CD4-positive, alpha-beta T cell (primary cell): ENCODE data around the gene FXR2. TPM values are rescaled to one million over a fixed set of nuclear protein-coding genes. Genes with fewer than 3 reads are reported as not detected.

ENCODE experiments used
- ATAC-seq: fragments of 200-7000 bp; cut with Tn5 transposase; one replicate; pipeline ENCODE4 v1.10.0; 2022; ENCODE audit warnings: mild to moderate bottlenecking; ENCODE audit not compliant: poor library complexity
- CTCF ChIA-PET: fragments of 350-600 bp; sonication (Branson Sonifier 250); formaldehyde crosslinking; loops from one replicate; lab custom pipeline; 2021; ENCODE audit warnings: antibody characterized with exemption, inconsistent platforms; lab: Charles Lee
- POLR2A ChIA-PET: fragments of 350-600 bp; sonication (Branson Sonifier 250); formaldehyde crosslinking; loops from one replicate; lab custom pipeline; 2021; ENCODE audit warnings: antibody characterized with exemption, inconsistent platforms; lab: Charles Lee
- DNase-seq, 14 experiments: peaks; one replicate each; pipeline ENCODE4 v3.0.0-alpha.2; 2013 to 2020; ENCODE audit warnings: mixed read lengths in 2 of 14
- H3K27ac ChIP-seq, 2 donors: one replicate each; pipeline versions ENCODE4 v1.5.1 to v1.7.0; 2013; ENCODE audit warnings: low read length in 2 of 2, low read depth in 1 of 2, mild to moderate bottlenecking in 1 of 2
- H3K27me3 ChIP-seq, 2 experiments: 1 replicate in 1 of 2; 2 replicates in 1 of 2; pipeline versions ENCODE4 v1.6.1 to v1.7.0; 2013; ENCODE audit warnings: low read length in 2 of 2, control low read depth in 1 of 2, mild to moderate bottlenecking in 1 of 2, moderate library complexity in 1 of 2; ENCODE audit not compliant: insufficient read depth in 2 of 2, control insufficient read depth in 1 of 2
- H3K36me3 ChIP-seq: one replicate; pipeline ENCODE4 v1.6.1; 2013; ENCODE audit warnings: low read length, control low read depth; ENCODE audit not compliant: insufficient read depth
- H3K4me1 ChIP-seq: one replicate; pipeline ENCODE4 v1.6.1; 2013; ENCODE audit warnings: low read length, control low read depth; ENCODE audit not compliant: insufficient read depth
- H3K4me3 ChIP-seq: one replicate; pipeline ENCODE4 v1.5.1; 2013; ENCODE audit warnings: mild to moderate bottlenecking, low read length, moderate library complexity
- H3K9me3 ChIP-seq, 2 experiments: 1 replicate in 1 of 2; 2 replicates in 1 of 2; pipeline versions ENCODE4 v1.6.1 to v1.7.0; 2013; ENCODE audit warnings: low read length in 2 of 2, mild to moderate bottlenecking in 2 of 2, control low read depth in 1 of 2, moderate library complexity in 1 of 2; ENCODE audit not compliant: control insufficient read depth in 1 of 2, insufficient read depth in 1 of 2
- H3K27ac Mint-ChIP-seq: one replicate; pipeline ENCODE4 v1.8.0; 2020; ENCODE audit warnings: mixed read lengths
- H3K27me3 Mint-ChIP-seq: one replicate; pipeline ENCODE4 v1.8.0; 2021; ENCODE audit warnings: mixed read lengths
- H3K36me3 Mint-ChIP-seq: one replicate; pipeline ENCODE4 v1.8.0; 2021; ENCODE audit warnings: low read depth, mixed read lengths
- H3K4me1 Mint-ChIP-seq: one replicate; pipeline ENCODE4 v1.8.0; 2021; ENCODE audit warnings: low read depth, mixed read lengths
- H3K4me3 Mint-ChIP-seq: one replicate; pipeline ENCODE4 v1.8.0; 2020; ENCODE audit warnings: mild to moderate bottlenecking, mixed read lengths
- H3K9me3 Mint-ChIP-seq: one replicate; pipeline ENCODE4 v1.8.0; 2020; ENCODE audit warnings: mixed read lengths
- intact Hi-C, 2 experiments: fragments of 100-400 bp; cut with DNase I in 1 of 2; cut with micrococcal nuclease in 1 of 2; formaldehyde crosslinking; loops; one replicate each; pipeline versions ENCODE4 v1.15.1 to v1.9.0; 2023 to 2025; cut with DNase I, micrococcal nuclease
- total RNA-seq, 174 experiments: library from RNA in 2 of 174; stranded (reverse) in 2 of 174; gene quantifications; one replicate each; pipeline ENCODE4 v1.2.3 and lab custom pipeline; 2021 to 2026
- TF ChIP-seq, protein P1 (sequence below): fragments of 200-600 bp; IDR thresholded peaks from one replicate; pipeline ENCODE4 v1.8.0; 2022; ENCODE audit warnings: antibody characterized with exemption, mild to moderate bottlenecking

FXR2 gene
- total RNA-seq, 2 experiments from 2014 or later = 20.6 to 22.5 TPM

DNA sequence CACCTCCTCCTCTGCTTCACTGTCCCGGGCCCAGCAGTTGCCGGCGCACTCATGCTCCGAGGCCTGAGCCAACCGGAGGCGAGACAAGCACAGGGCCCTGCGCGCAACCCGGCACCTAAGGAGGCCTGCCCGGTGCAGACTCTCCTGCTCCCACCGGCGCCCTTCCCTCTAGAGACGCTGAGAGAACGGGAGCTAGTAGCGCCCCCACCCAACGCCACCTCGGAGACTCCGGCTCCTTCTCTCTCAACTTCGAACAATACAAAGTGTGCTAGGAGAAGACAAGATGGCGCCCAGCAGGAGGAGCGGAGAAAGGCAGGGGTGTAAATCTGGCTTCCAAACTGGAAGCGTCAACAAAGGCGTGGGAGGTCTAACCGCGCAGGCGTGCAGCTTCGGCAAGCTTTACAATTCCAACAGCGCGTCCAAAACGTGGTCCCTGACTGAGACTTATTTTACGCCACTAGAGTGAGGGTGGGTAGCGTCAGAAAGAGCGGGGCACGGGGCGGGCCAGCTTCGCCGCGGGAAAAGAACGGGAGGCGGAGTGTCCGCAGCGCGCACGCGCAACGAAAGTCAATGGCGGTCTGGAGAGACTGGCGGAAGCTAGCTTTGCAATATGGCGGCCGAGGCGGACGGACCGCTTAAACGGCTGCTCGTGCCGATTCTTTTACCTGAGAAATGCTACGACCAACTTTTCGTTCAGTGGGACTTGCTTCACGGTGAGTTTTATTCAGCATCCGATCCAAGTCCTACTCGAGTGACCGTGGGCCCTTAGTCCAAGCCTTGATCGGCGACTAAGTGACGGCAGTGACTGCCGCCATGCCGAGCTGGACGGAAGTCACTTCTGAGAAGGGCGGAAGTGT, 31.2 kb downstream of the FXR2 start, which contains the start of gene MPDU1:
Gene MPDU1 (plus strand): TSS at position 600 of the 857 bp plus-strand sequence. CDS start 11 bp downstream, at position 611.
- Mint-ChIP-seq H3K27ac (peak within 1 kb of the TSS; percentile 98), H3K4me3 (peak within 1 kb of the TSS; percentile 98), H3K9me3 (no peaks in the 10 kb centered on the region), H3K4me1 (peaks cover 52% of the 10 kb centered on the region), H3K36me3 (peaks cover 52% of the 10 kb centered on the region), H3K27me3 (no peaks in the 10 kb centered on the region)
- DNase-seq (peak; percentile 89 to 98 (median 94)), ATAC-seq (peak; percentile 85)
- peak within 1 kb of the TSS; percentile 86 for H3K4me3 ChIP-seq
- H3K9me3 ChIP-seq = peaks cover 0 to 5% of the 10 kb centered on the region in 2 experiments
- H3K36me3 ChIP-seq = peaks cover 34% of the 10 kb centered on the region
- peaks cover 56% of the 10 kb centered on the region for H3K4me1 ChIP-seq
- peak within 1 kb of the TSS; percentile 78 to 98 for H3K27ac ChIP-seq
- intact Hi-C loops = loop anchor here (1.0 to 10.0 kb wide), 4 partner anchors 9 to 539 kb away; partner anchors contain the start of genes SLC16A11 (in 1 of the 2), TP53 (in 1 of the 2) and WRAP53 (in 1 of the 2)
- TF ChIP-seq, protein P1, sequence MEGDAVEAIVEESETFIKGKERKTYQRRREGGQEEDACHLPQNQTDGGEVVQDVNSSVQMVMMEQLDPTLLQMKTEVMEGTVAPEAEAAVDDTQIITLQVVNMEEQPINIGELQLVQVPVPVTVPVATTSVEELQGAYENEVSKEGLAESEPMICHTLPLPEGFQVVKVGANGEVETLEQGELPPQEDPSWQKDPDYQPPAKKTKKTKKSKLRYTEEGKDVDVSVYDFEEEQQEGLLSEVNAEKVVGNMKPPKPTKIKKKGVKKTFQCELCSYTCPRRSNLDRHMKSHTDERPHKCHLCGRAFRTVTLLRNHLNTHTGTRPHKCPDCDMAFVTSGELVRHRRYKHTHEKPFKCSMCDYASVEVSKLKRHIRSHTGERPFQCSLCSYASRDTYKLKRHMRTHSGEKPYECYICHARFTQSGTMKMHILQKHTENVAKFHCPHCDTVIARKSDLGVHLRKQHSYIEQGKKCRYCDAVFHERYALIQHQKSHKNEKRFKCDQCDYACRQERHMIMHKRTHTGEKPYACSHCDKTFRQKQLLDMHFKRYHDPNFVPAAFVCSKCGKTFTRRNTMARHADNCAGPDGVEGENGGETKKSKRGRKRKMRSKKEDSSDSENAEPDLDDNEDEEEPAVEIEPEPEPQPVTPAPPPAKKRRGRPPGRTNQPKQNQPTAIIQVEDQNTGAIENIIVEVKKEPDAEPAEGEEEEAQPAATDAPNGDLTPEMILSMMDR = no peak
- POLR2A ChIA-PET = interaction anchor here (0.5 to 3.4 kb wide), 40 partner anchors 9 to 572 kb away, joined by 3 to 143 read pairs (median 5); partner anchors contain the start of genes ACAP1, ATP1B2, DVL2 and FXR2
- H3K27me3 ChIP-seq = no peaks in the 10 kb centered on the region
- CTCF ChIA-PET = interaction anchor here (0.8 to 4.3 kb wide), 8 partner anchors 12 to 561 kb away, joined by 3 to 21 read pairs (median 4); partner anchors contain the start of genes FXR2, SENP3, TP53 and WRAP53

DNA sequence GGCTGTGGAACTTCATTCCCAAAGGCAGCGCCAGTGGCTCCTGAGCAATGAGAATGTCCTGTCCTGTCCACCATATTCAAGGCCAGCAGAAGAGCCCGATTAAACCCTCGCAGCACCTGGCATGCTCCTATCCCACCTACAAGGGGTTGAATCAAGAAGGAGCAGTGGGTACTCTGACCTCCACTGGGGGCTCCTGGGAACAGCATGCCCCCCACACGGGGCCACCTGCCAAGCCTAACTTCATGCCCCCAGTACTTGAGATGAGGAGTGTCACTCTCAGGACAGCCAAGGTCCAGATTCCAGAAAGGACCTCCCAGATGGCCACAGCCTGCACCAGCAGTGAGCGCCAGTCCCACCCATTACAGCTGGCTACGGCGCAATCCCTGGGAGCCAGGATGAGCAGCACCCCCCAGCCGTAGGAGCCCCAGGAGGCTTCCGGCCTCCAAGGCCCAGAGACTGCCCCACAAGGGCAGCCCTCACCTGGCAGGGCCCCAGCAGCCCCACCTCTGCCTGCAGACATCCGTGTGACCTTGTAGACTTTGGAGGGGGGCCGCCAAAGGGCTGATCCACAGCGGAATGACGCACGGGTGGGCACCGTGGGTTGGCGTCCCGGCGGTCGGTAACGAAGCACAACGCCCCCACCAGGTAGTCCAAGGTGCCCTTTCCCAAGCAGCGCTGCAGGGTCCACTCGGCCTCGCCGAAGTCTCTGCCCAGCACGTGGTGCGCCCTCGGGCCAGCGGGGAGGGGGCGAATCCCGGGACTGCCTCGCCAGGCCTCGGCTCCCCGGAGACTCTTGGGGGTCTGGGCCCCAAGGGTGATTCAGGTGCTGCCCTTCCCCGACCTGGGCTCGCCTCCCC, 32.1 kb downstream of the FXR2 start:
- CTCF ChIA-PET = interaction anchor here (1.4 to 4.3 kb wide), 3 partner anchors 22 to 227 kb away, joined by 4 to 21 read pairs (median 15); partner anchors contain the start of genes SENP3, TP53 and WRAP53

More for the DNA sequence above, 32.1 kb downstream of the FXR2 start:
- intact Hi-C loops = loop anchor here (1.0 to 10.0 kb wide), 4 partner anchors 8 to 538 kb away; partner anchors contain the start of genes SLC16A11 (in 1 of the 2), TP53 (in 1 of the 2) and WRAP53 (in 1 of the 2)
- Mint-ChIP-seq H3K9me3 (no peaks in the 10 kb centered on the region), H3K27me3 (no peaks in the 10 kb centered on the region), H3K36me3 (peaks cover 54% of the 10 kb centered on the region), H3K27ac (peak overlapping the region; percentile 98), H3K4me3 (peak overlapping the region; percentile 42), H3K4me1 (peaks cover 61% of the 10 kb centered on the region)
- no peak for ATAC-seq
- H3K4me3 ChIP-seq = peak overlapping the region; percentile 86
- peaks cover 64% of the 10 kb centered on the region for H3K4me1 ChIP-seq
- peak in 1 of 14 experiments; percentile 55 for DNase-seq
- POLR2A ChIA-PET = interaction anchor here (0.9 to 3.4 kb wide), 22 partner anchors 9 to 536 kb away, joined by 3 to 143 read pairs (median 8); partner anchors contain the start of genes ACAP1, ATP1B2, FXR2 and GABARAP
- TF ChIP-seq, protein P1 = no peak
- no peaks in the 10 kb centered on the region for H3K27me3 ChIP-seq
- peaks cover 34% of the 10 kb centered on the region for H3K36me3 ChIP-seq
- peak overlapping the region in 1 of 2 donors; percentile 98 for H3K27ac ChIP-seq
- peaks cover 0 to 5% of the 10 kb centered on the region in 2 experiments for H3K9me3 ChIP-seq
